ENCODE results near the gene CSNK2A2.

Gene CSNK2A2

DNA sequence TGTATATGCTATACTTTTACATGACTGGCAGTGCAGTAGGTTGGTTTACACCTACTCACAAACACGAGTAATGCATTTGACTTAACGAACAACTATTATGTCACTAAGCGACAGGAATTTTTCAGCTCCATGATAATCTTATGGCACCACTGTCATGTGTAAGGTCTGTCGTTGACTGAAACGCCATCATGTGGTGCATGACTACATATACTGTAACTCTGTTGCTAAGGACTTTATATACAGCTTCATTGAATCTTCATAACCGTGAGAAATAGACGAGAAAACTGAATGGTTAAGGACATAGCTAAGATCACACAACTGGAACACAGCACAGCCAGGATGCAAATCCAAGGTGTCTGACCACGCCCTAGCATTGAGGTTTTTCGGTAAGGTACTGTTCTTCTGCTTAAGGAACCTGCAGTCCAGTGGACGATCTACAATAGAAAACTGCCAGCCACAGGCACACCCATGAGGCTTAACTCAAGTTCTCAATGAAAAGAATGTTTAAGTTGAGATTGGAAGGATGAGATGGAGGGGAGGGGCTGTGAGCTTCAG is 72.0 kb downstream of the CSNK2A2 start:
- no peak overlapping the region for H3K4me3 ChIP-seq (ENCODE audit: control insufficient read depth, low read depth, low read length)
- TF ChIP-seq, protein P1, sequence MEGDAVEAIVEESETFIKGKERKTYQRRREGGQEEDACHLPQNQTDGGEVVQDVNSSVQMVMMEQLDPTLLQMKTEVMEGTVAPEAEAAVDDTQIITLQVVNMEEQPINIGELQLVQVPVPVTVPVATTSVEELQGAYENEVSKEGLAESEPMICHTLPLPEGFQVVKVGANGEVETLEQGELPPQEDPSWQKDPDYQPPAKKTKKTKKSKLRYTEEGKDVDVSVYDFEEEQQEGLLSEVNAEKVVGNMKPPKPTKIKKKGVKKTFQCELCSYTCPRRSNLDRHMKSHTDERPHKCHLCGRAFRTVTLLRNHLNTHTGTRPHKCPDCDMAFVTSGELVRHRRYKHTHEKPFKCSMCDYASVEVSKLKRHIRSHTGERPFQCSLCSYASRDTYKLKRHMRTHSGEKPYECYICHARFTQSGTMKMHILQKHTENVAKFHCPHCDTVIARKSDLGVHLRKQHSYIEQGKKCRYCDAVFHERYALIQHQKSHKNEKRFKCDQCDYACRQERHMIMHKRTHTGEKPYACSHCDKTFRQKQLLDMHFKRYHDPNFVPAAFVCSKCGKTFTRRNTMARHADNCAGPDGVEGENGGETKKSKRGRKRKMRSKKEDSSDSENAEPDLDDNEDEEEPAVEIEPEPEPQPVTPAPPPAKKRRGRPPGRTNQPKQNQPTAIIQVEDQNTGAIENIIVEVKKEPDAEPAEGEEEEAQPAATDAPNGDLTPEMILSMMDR (conservative IDR thresholded peaks at IDR 0.05; ENCODE audit: control insufficient read depth, insufficient read depth, low read depth, low read length): no peak
- DNase-seq (ENCODE audit: low read depth): no peak

DNA sequence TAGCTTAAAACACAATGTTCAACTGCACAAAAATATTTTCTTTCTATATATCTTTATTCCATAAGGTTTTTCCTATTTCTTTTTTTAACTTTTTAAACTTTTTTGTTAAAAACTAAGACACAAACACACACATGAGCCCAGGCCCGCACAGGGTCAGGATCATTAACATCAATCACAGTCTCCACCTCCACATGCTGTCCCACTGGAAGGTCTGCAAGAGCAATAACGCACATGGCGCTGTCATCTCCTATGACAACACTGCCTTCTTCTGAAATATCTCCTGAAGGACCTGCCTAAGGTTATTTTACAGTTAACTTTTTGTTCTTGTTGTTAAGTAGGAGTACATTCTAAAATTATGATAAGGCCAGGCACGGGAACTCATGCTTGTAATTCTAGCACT is 72.9 kb downstream of the CSNK2A2 start:
- H3K4me3 ChIP-seq (ENCODE audit: control insufficient read depth, low read depth, low read length): no peak overlapping the region
- TF ChIP-seq, protein P1 (conservative IDR thresholded peaks at IDR 0.05; ENCODE audit: control insufficient read depth, insufficient read depth, low read depth, low read length): no peak
- no peak for DNase-seq (ENCODE audit: low read depth)

DNA sequence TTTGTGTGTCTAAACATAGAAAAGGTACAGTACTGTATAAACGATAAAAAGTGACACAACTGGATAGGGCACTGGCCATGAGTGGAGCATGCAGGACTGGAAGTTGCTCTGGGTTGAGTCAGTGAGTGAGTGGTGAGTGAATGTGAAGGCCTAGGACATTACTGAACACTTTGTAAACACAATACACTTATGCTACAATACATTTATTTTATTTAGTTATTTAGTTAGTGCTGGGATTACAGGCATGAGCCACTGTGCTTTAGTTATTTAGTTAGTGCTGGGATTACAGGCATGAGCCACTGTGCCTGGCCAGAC is 73.3 kb downstream of the CSNK2A2 start:
- H3K4me3 ChIP-seq (ENCODE audit: control insufficient read depth, low read depth, low read length): no peak overlapping the region
- TF ChIP-seq, protein P1 (conservative IDR thresholded peaks at IDR 0.05; ENCODE audit: control insufficient read depth, insufficient read depth, low read depth, low read length): no peak
- DNase-seq (ENCODE audit: low read depth): peak; percentile 66

DNA sequence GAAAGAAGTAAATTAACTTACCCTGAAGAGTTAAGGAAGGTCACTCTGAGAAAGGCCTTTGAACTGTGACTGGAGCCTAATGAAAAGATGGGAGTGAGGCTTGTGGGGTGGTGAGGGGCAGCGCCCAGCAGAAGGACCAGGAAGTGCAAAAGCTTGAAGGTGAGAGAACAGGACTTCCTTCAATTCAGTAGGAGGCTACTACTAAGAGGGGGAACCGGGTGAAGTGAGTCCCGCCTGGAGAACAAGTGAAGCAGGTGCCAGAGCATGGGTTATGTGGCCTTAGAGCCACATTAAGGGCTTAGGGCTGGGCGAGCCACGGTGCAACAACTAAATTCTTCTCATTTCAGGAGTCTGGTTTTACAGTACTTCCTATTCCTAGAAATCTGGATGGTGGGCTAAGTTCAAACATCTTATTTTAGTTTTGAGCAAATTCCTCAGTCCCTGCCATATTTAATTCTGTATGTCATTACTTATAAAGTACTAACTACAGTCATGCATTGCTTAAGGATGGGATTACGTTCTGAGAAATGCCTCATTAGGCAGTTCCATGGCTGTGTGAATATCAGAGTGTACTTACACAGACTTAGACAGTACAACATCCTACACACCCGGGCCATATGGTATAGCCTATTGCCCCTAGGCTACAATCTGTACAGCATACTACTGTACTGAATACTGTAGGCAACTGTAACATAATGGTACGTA is 73.9 kb downstream of the CSNK2A2 start:
- TF ChIP-seq, protein P1 (conservative IDR thresholded peaks at IDR 0.05; ENCODE audit: control insufficient read depth, insufficient read depth, low read depth, low read length): no peak
- no peak for DNase-seq (ENCODE audit: low read depth)
- H3K4me3 ChIP-seq (ENCODE audit: control insufficient read depth, low read depth, low read length): no peak overlapping the region

DNA sequence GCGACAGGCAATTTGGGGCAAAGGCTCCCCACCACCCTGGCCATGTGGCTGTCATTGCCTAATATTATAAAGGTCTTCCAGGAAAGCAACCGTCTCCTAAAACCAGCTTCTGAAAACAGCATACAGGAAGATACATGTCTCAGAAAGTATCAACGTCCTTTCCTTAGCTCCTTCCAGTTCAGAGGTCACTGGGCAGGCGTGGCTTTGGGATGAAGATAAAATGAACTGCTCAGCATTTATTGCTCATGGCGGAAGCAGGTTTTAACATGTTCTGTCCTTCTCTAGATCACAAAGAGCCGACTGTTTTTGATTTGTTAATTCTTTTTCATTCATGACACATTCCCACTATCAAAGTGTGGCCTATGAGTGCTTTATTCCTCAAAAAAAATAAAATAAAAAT is 76.8 kb downstream of the CSNK2A2 start:
- no peak for DNase-seq (ENCODE audit: low read depth)
- TF ChIP-seq, protein P1 (conservative IDR thresholded peaks at IDR 0.05; ENCODE audit: control insufficient read depth, insufficient read depth, low read depth, low read length): no peak
- H3K4me3 ChIP-seq (ENCODE audit: control insufficient read depth, low read depth, low read length): no peak overlapping the region

DNA sequence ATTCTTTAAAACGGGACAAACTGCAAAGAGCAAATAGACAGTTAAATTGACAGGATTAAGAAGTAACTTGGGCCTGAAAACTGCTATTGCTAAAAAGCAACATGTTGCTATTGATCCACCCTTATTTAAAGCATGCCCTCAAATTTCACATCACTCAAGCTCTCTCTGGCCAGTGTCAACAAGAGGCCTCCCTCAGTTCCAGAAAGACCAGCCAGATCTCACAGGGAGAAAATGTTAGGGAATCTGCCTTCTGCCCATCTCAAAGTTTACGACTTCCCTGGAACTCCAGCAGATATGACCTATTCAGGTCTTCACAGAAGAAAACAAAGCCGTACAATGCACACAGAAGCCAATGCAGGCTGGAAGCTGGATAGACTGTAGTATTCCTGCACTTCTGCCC is 77.7 kb downstream of the CSNK2A2 start:
- H3K4me3 ChIP-seq (ENCODE audit: control insufficient read depth, low read depth, low read length): no peak overlapping the region
- no peak for DNase-seq (ENCODE audit: low read depth)
- TF ChIP-seq, protein P1 (conservative IDR thresholded peaks at IDR 0.05; ENCODE audit: control insufficient read depth, insufficient read depth, low read depth, low read length): no peak

DNA sequence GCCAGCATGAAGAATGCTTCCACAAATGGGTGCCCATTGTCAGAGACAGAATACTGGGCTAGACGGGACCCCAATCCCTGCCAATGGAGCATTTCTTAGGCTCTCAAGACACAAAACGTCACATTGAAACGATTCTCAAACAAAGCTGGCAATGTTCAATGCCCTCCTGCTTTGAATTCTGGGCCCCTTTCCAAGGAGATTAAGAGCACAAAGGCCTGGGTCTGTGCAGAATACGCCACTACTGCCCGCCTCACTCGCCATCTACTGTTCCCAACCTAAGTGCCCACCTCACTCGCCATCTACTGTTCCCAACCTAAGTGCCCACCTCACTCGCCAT is 78.4 kb downstream of the CSNK2A2 start:
- no peak for DNase-seq (ENCODE audit: low read depth)
- TF ChIP-seq, protein P1 (conservative IDR thresholded peaks at IDR 0.05; ENCODE audit: control insufficient read depth, insufficient read depth, low read depth, low read length): no peak
- H3K4me3 ChIP-seq (ENCODE audit: control insufficient read depth, low read depth, low read length): no peak overlapping the region
